ENCODE data around the gene TYSND1. TPM values are rescaled to one million over a fixed set of nuclear protein-coding genes. Genes with fewer than 3 reads are reported as not detected.

Gene TYSND1
- total and polyA plus RNA-seq, 2 of the 13 experiments (the other 11 are each of a cell fraction or from before 2014, with no cell fraction given) = 3.3 to 8.9 TPM

GRCh38 chr10:70109064-70109729, 37.3 kb downstream of the TYSND1 start (continued):
- TF ChIP-seq NR2F6 (IDR thresholded peaks at IDR 0.05) (no peak), NR2F6 (CRISPR knock-in tag; IDR thresholded peaks at IDR 0.05) (no peak; the same call in 1 of the 2 replicates), PHB2 (IDR thresholded peaks at IDR 0.05; ENCODE audit: partially characterized antibody) (no peak), CEBPG (CRISPR knock-in tag; IDR thresholded peaks at IDR 0.05) (no peak), ZBTB46 (CRISPR knock-in tag; IDR thresholded peaks at IDR 0.05; ENCODE audit: borderline replicate concordance) (no peak), ZNF331 (CRISPR knock-in tag; IDR thresholded peaks at IDR 0.05) (peak; percentile 52; the same call in 1 of the 2 replicates), MYC (CRISPR knock-in tag; IDR thresholded peaks at IDR 0.05; ENCODE audit: borderline replicate concordance) (0 out of 2 replicates have a peak, but pooled peaks have one; percentile 49), ZNF792 (CRISPR knock-in tag; IDR thresholded peaks at IDR 0.05) (peak; percentile 42; the same call in 1 of the 2 replicates), HCFC1 (IDR thresholded peaks at IDR 0.05; ENCODE audit: low read depth, low read length) (no peak), ZSCAN12 (CRISPR knock-in tag; IDR thresholded peaks at IDR 0.05) (peak; percentile 35; the same call in 1 of the 2 replicates), ZNF784 (CRISPR knock-in tag; IDR thresholded peaks at IDR 0.05; ENCODE audit: borderline replicate concordance) (no peak), KDM5B (CRISPR knock-in tag; IDR thresholded peaks at IDR 0.05; ENCODE audit: borderline replicate concordance) (peak; percentile 50; the same call in 1 of the 2 replicates), MTF1 (CRISPR knock-in tag; IDR thresholded peaks at IDR 0.05) (no peak), ZNF576 (CRISPR knock-in tag; IDR thresholded peaks at IDR 0.05) (no peak), NR3C1 (CRISPR knock-in tag; IDR thresholded peaks at IDR 0.05) (no peak), ARNT2 (CRISPR knock-in tag; IDR thresholded peaks at IDR 0.05; ENCODE audit: low read depth) (no peak), RBM22 (optimal IDR thresholded peaks at IDR 0.05; ENCODE audit: low read length) (peak; percentile 47)
- TF ChIP-seq, protein P1, sequence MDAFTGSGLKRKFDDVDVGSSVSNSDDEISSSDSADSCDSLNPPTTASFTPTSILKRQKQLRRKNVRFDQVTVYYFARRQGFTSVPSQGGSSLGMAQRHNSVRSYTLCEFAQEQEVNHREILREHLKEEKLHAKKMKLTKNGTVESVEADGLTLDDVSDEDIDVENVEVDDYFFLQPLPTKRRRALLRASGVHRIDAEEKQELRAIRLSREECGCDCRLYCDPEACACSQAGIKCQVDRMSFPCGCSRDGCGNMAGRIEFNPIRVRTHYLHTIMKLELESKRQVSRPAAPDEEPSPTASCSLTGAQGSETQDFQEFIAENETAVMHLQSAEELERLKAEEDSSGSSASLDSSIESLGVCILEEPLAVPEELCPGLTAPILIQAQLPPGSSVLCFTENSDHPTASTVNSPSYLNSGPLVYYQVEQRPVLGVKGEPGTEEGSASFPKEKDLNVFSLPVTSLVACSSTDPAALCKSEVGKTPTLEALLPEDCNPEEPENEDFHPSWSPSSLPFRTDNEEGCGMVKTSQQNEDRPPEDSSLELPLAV (CRISPR knock-in tag; conservative IDR thresholded peaks at IDR 0.05; ENCODE audit: low read depth) = no peak
- TF ChIP-seq, protein P2, sequence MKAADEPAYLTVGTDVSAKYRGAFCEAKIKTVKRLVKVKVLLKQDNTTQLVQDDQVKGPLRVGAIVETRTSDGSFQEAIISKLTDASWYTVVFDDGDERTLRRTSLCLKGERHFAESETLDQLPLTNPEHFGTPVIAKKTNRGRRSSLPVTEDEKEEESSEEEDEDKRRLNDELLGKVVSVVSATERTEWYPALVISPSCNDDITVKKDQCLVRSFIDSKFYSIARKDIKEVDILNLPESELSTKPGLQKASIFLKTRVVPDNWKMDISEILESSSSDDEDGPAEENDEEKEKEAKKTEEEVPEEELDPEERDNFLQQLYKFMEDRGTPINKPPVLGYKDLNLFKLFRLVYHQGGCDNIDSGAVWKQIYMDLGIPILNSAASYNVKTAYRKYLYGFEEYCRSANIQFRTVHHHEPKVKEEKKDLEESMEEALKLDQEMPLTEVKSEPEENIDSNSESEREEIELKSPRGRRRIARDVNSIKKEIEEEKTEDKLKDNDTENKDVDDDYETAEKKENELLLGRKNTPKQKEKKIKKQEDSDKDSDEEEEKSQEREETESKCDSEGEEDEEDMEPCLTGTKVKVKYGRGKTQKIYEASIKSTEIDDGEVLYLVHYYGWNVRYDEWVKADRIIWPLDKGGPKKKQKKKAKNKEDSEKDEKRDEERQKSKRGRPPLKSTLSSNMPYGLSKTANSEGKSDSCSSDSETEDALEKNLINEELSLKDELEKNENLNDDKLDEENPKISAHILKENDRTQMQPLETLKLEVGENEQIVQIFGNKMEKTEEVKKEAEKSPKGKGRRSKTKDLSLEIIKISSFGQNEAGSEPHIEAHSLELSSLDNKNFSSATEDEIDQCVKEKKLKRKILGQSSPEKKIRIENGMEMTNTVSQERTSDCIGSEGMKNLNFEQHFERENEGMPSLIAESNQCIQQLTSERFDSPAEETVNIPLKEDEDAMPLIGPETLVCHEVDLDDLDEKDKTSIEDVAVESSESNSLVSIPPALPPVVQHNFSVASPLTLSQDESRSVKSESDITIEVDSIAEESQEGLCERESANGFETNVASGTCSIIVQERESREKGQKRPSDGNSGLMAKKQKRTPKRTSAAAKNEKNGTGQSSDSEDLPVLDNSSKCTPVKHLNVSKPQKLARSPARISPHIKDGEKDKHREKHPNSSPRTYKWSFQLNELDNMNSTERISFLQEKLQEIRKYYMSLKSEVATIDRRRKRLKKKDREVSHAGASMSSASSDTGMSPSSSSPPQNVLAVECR (CRISPR knock-in tag; IDR thresholded peaks at IDR 0.05; ENCODE audit: borderline replicate concordance) = peak; percentile 68; the same call in 1 of the 2 replicates
- TF ChIP-seq, protein P3, sequence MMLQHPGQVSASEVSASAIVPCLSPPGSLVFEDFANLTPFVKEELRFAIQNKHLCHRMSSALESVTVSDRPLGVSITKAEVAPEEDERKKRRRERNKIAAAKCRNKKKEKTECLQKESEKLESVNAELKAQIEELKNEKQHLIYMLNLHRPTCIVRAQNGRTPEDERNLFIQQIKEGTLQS (CRISPR knock-in tag; IDR thresholded peaks at IDR 0.05) = no peak
- TF ChIP-seq, protein P4, sequence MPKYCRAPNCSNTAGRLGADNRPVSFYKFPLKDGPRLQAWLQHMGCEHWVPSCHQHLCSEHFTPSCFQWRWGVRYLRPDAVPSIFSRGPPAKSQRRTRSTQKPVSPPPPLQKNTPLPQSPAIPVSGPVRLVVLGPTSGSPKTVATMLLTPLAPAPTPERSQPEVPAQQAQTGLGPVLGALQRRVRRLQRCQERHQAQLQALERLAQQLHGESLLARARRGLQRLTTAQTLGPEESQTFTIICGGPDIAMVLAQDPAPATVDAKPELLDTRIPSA (CRISPR knock-in tag; IDR thresholded peaks at IDR 0.05; ENCODE audit: borderline replicate concordance) = no peak

Measured in HepG2 (cell line).